Thymus (tissue), 11 donors: Measurements from ENCODE around the gene ANKRD50. TPM values are rescaled to one million over a fixed set of nuclear protein-coding genes. Genes with fewer than 3 reads are reported as not detected.

Source experiments
- DNase-seq, 9 donors: peaks; one replicate each; pipeline ENCODE4 v3.0.0-alpha.2; 2013; ENCODE audit warnings: low spot score in 9 of 9, low read depth in 6 of 9, missing footprints in 1 of 9
- H3K27ac ChIP-seq, 2 donors: one replicate each; pipeline ENCODE4 v1.5.1; 2013; ENCODE audit warnings: control low read depth in 1 of 2, low read depth in 1 of 2, low read length in 1 of 2, mild to moderate bottlenecking in 1 of 2, moderate library complexity in 1 of 2
- H3K27me3 ChIP-seq, 2 donors: one replicate each; pipeline ENCODE4 v1.5.1; 2013; ENCODE audit warnings: low read length in 1 of 2; ENCODE audit not compliant: control insufficient read depth in 2 of 2, insufficient read depth in 1 of 2
- H3K36me3 ChIP-seq, 2 donors: one replicate each; pipeline ENCODE4 v1.5.1; 2013; ENCODE audit warnings: low read length in 1 of 2, mild to moderate bottlenecking in 1 of 2, moderate library complexity in 1 of 2; ENCODE audit not compliant: control insufficient read depth in 2 of 2, insufficient read depth in 2 of 2
- H3K4me1 ChIP-seq, 2 donors: one replicate each; pipeline ENCODE4 v1.5.1; 2013; ENCODE audit warnings: low read length in 2 of 2; ENCODE audit not compliant: control insufficient read depth in 2 of 2, insufficient read depth in 2 of 2
- H3K4me3 ChIP-seq, 2 donors: one replicate each; pipeline ENCODE4 v1.5.1; 2013; ENCODE audit warnings: low read length in 2 of 2, control low read depth in 1 of 2, mild to moderate bottlenecking in 1 of 2
- H3K9me3 ChIP-seq, 2 donors: one replicate each; pipeline ENCODE4 v1.5.1; 2013; ENCODE audit warnings: low read length in 1 of 2, mild to moderate bottlenecking in 1 of 2; ENCODE audit not compliant: control insufficient read depth in 2 of 2, insufficient read depth in 1 of 2
- WGBS: extraction: QIAGEN DNeasy Blood & Tissue Kit; methylation state at CpG from one replicate; pipeline ENCODE4 v1.1.7; 2013; 5-methylcytosine and 5-hydroxymethylcytosine counted together
- polyA plus RNA-seq: library from polyadenylated mRNA; stranded (reverse); fragments of 200-250 nt; gene quantifications from one replicate; pipeline ENCODE4 v1.2.3, GENCODE V29; 2013
- total RNA-seq: library from RNA; stranded (reverse); fragments of 120-200 nt; gene quantifications from one replicate; pipeline ENCODE4 v1.2.4, GENCODE V29; 2013
- donor health status: healthy.

ANKRD50 gene
- total and polyA plus RNA-seq, 2 donors: 3.1 to 6.2 TPM

- H3K27me3 ChIP-seq: no peaks in the 10 kb centered on the region
- H3K9me3 ChIP-seq: no peaks in the 10 kb centered on the region
- DNase-seq: no peak
- WGBS: 95% methylated on average over 6 of the region's 6 CpGs
- H3K27ac ChIP-seq: no peak overlapping the region
- H3K36me3 ChIP-seq: no peaks in the 10 kb centered on the region
- no peaks in the 10 kb centered on the region for H3K4me1 ChIP-seq
- H3K4me3 ChIP-seq: no peak overlapping the region
Observed at GRCh38 chr4:124694946-124695598, 17.5 kb downstream of the ANKRD50 start.

GRCh38 chr4:124694306-124694705 is 18.2 kb downstream of the ANKRD50 start:
- no peaks in the 10 kb centered on the region for H3K27me3 ChIP-seq
- no peaks in the 10 kb centered on the region for H3K9me3 ChIP-seq
- no peak overlapping the region for H3K4me3 ChIP-seq
- no peak overlapping the region for H3K27ac ChIP-seq
- no peaks in the 10 kb centered on the region for H3K4me1 ChIP-seq
- H3K36me3 ChIP-seq: no peaks in the 10 kb centered on the region
- no peak for DNase-seq

GRCh38 chr4:124691801-124692200 is 20.7 kb downstream of the ANKRD50 start:
- 99% methylated on average over 2 of the region's 2 CpGs for WGBS
- no peak for DNase-seq

GRCh38 chr4:124686279-124686678 is 26.3 kb downstream of the ANKRD50 start:
- Histone ChIP-seq H3K9me3 (no peaks in the 10 kb centered on the region), H3K4me1 (no peaks in the 10 kb centered on the region), H3K4me3 (no peak overlapping the region), H3K27ac (no peak overlapping the region), H3K27me3 (no peaks in the 10 kb centered on the region), H3K36me3 (no peaks in the 10 kb centered on the region)
- WGBS: 97% methylated on average over 5 of the region's 5 CpGs
- DNase-seq: no peak

More at GRCh38 chr4:124691801-124692200, 20.7 kb downstream of the ANKRD50 start:
- no peak overlapping the region for H3K4me3 ChIP-seq
- H3K4me1 ChIP-seq: no peaks in the 10 kb centered on the region
- H3K27ac ChIP-seq: no peak overlapping the region
- no peaks in the 10 kb centered on the region for H3K27me3 ChIP-seq
- H3K9me3 ChIP-seq: no peaks in the 10 kb centered on the region
- no peaks in the 10 kb centered on the region for H3K36me3 ChIP-seq

GRCh38 chr4:124685851-124686250 is 26.7 kb downstream of the ANKRD50 start:
- Histone ChIP-seq H3K27me3 (no peaks in the 10 kb centered on the region), H3K27ac (no peak overlapping the region), H3K4me3 (no peak overlapping the region), H3K36me3 (no peaks in the 10 kb centered on the region), H3K9me3 (no peaks in the 10 kb centered on the region), H3K4me1 (no peaks in the 10 kb centered on the region)
- no peak for DNase-seq

- no peak for DNase-seq
- Histone ChIP-seq H3K4me3 (no peak overlapping the region), H3K9me3 (no peaks in the 10 kb centered on the region), H3K36me3 (no peaks in the 10 kb centered on the region), H3K27me3 (no peaks in the 10 kb centered on the region), H3K4me1 (no peaks in the 10 kb centered on the region), H3K27ac (no peak overlapping the region)
- WGBS: 95% methylated on average over 3 of the region's 3 CpGs
Observed at GRCh38 chr4:124684301-124684700, 28.2 kb downstream of the ANKRD50 start.

- peaks cover 0 to 4% of the 10 kb centered on the region in 2 donors for H3K36me3 ChIP-seq
- no peaks in the 10 kb centered on the region for H3K9me3 ChIP-seq
- no peaks in the 10 kb centered on the region for H3K4me1 ChIP-seq
- no peak overlapping the region for H3K4me3 ChIP-seq
- no peaks in the 10 kb centered on the region for H3K27me3 ChIP-seq
- DNase-seq: no peak
- WGBS: 96% methylated on average over 2 of the region's 2 CpGs
- H3K27ac ChIP-seq: no peak overlapping the region
Observed at GRCh38 chr4:124682384-124682783, 30.1 kb downstream of the ANKRD50 start.

GRCh38 chr4:124666496-124666895 is 46.0 kb downstream of the ANKRD50 start:
- no peak overlapping the region for H3K4me3 ChIP-seq
- no peaks in the 10 kb centered on the region for H3K4me1 ChIP-seq
- H3K27me3 ChIP-seq: no peaks in the 10 kb centered on the region
- no peak for DNase-seq
- no peaks in the 10 kb centered on the region for H3K9me3 ChIP-seq
- 96% methylated on average over 2 of the region's 2 CpGs for WGBS
- H3K27ac ChIP-seq: no peak overlapping the region
- peaks cover 15 to 24% of the 10 kb centered on the region in 2 donors for H3K36me3 ChIP-seq

GRCh38 chr4:124658795-124659194 is 53.7 kb downstream of the ANKRD50 start:
- Histone ChIP-seq H3K36me3 (no peaks in the 10 kb centered on the region), H3K4me1 (no peaks in the 10 kb centered on the region), H3K4me3 (no peak overlapping the region), H3K9me3 (no peaks in the 10 kb centered on the region), H3K27ac (no peak overlapping the region), H3K27me3 (no peaks in the 10 kb centered on the region)
- no peak for DNase-seq
- 97% methylated on average over 1 of the region's 1 CpG for WGBS
